HG02759 (cell line): Measurements from ENCODE around the gene EXOC3L4.
"Not testable (repeated sequence)": the region's sequence is repeated elsewhere in the genome, so short reads cannot be mapped to it uniquely, and the experiment has no call there.

Experiments
- ATAC-seq: cut with Tn5 transposase; IDR thresholded peaks from one replicate; pipeline ENCODE4 v1.9.1; 2021; ENCODE audit warnings: mild to moderate bottlenecking, moderate library complexity; ENCODE audit not compliant: unreplicated experiment

EXOC3L4 gene

DNA sequence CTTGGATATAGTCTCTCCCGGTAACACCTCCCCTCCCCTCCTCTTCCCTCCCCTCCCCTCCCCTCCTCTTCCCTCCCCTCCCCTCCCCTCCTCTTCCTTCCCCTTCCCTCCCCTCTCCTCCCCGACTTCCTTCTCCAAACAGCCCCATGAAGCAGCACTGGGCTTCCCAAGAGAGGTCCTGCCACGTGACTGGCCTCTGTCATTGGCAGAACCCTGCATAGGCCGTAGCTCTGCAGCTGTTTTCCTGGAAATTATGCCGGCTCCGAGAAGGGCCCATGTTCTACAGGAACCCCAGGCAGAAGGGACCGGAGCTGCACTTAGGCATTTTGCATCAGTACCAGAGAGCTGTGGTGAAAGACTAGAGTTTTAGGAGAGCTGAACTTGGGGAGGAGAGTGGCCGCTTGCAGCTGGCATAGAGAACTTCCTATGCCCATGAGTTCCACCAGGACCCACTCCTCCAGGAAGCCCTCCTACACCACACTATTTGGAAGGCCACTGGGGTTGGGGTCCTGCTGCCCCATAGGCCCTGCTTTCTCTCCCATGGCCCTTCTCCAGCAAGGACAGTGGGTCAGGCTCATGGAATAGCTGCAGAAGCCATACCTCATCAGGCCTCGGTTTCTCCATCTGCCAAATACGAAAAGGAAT is 23.6 kb downstream of the EXOC3L4 start:
- ATAC-seq: no peak

DNA sequence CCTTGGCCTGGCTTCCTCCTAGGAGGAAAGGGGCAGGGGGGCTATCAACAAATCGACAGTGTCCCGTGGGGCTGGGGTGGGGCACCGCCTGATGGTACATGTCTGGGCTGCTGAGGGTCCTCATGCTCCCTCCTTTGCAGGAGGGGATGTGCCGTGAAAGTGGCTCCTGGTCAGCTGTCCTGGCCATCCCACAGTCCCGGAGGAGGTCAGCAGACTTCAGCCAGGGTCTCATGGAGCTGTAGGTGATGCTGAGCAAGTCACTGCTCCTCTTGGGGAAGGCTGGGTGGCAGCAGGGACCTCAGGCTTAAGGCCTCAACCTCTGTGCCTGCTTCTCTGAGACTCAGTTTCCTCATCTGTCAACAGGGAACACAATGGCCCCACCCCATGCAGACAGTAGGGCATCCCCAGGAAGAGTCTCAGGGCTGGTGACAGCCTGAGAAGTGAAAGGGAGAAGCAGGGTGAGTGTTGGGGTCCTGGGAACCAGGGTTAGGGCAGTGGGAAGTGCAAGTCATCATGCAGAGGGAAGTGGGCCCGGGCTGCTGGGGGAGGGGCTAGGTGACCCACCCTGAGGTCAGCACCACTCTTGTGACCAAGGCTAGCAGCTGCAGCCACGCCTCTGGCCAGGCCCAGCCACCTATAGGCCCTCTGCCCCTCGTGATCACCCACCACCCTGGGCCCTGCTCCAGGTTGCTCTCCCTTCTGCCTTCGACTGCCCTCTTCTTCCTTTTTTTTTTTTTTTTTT is 24.3 kb downstream of the EXOC3L4 start:
- no peak for ATAC-seq

DNA sequence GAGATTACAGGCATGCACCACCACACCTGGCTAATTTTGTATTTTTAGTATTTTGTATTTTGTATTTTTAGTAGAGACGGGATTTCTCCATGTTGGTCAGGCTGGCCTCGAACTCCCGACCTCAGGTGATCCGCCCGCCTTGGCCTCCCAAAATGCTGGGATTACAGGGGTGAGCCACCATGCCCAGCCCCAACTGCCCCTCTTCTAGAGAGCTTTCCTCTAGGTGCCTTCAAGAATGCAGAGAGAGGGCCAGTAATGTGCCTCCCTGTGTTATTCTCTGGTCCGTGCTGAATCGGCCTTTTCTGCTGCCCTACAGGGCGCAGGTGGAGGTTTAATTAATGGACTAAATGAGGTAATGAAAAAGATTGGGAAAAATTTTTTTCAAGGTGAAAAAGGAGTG is 25.0 kb downstream of the EXOC3L4 start:
- ATAC-seq: not testable (repeated sequence)

DNA sequence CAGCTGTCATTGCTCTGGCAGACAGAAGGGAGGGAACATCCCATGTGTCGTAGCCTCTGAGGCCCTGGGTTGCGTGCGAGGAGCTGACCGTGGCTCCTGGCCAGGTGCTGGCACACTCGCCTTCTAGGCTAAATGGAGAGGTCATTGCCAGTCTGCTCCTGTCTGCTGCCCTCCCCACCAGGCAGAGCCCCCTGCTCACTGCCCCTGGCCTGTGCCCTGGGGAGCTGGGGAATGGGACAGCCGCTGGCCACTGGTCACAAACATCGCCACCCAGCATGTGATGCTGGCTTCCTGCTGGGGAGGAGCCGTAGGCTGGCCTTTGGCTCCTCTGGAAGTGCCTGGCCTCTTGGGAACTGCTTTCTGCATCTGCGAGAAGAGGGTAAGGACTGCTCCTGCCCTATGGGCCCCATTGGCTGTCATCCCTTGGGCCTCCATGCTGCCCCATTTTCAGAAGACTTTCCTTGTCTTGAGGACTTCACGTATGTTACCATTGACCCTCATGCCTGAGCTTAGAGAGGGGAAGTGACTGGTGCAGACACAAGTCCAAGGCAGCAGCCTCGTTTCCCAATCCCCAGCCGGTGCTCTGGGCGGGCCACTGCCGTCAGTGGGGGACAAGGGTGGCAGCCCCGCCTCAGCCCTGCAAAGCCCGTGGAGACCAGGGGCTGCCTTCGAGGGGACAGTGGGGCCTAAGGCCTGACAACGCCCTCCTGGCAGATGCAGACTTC is 26.8 kb downstream of the EXOC3L4 start:
- no peak for ATAC-seq

DNA sequence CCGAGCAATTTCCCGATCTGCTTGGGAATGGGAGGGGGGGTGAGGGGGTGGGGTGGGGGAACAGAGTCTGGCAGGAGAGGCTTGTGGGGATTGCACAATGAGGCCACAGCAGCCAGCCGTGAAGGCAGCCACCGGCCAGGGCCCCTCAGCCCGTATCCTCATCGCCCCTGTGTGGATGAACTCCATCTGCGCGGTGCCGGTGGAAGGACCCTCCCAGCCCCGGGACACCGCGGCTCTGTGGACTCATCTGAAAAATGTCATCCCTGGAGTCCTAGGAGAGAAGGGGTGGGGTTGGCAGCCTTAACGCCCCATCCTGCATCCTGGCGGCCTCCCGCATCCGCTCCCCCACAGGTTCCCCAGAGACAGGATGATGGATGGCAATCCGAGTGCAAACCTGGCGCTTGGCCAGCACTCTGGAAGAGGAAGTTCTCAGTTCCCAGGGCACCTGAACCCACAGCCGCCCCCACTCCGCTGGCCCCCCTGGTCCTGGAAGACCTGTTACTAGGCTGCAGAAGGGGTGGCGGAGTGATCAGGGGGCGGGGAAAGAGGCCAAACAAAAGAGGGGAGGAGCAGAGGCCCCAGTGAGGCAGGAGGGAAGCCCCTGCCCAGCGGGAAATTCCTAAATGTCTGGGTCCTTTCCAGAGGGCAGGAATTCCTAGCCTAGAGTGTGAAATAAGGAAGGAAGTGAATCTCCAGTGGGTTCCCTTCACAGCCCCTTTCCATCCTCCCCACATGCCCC is 27.5 kb downstream of the EXOC3L4 start:
- ATAC-seq: no peak

DNA sequence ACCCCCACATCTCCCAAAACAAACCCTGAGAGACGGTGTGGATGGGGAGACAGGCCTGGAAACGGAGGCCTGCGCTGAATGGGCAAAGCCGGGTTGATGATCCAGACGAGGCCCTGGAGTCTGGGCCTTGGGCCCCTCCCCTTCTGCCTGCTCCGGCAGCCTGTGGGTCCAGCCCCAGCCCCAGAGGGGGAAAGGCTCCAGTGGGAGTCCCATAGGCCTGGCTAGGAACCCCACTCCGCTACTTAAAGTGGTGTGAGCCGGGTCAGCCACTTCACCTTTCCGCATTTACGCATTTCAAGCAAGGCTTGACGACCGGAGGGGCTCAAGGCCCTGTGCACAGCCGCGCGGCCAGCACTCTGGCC is 28.0 kb downstream of the EXOC3L4 start:
- no peak for ATAC-seq

DNA sequence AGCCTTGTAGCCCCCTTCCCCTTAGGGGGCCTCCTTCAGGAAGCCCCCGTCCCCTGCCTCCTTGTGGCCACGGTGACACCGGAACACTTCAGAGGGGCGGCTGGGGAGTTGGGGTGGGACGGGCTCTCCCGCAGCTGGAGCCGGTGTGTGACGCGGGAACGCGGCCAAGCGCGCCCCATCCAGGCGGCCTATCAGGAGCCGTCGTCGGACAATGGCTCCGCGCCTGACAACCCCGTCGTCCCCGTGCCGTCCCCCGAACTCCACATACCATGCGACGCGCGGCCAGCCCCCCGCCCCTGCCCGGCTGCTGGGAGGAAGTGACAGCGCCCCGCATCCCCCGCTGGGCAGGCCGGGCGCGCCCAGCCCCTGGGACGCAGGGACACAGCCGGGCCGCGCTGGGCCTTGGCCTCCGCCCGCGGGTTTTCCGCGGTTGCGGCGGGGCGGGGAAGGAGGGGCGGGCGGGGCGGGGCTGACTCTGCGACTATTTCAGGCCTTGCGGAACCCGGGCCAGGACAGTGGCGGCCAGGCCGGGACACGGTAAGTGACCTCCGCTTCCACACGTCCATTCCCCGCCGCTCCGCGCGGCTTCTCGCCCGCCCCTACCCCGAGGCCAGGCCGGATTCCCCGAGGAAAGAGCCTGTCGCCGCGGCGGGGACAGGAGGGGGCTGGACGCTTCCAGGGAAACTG is 28.6 kb downstream of the EXOC3L4 start, which contains the start of gene TNFAIP2:
TSS of gene TNFAIP2 (plus strand) at position 515 of the 687 bp plus-strand sequence. CDS start 2,997 bp downstream, outside the sequence.
- no peak for ATAC-seq

DNA sequence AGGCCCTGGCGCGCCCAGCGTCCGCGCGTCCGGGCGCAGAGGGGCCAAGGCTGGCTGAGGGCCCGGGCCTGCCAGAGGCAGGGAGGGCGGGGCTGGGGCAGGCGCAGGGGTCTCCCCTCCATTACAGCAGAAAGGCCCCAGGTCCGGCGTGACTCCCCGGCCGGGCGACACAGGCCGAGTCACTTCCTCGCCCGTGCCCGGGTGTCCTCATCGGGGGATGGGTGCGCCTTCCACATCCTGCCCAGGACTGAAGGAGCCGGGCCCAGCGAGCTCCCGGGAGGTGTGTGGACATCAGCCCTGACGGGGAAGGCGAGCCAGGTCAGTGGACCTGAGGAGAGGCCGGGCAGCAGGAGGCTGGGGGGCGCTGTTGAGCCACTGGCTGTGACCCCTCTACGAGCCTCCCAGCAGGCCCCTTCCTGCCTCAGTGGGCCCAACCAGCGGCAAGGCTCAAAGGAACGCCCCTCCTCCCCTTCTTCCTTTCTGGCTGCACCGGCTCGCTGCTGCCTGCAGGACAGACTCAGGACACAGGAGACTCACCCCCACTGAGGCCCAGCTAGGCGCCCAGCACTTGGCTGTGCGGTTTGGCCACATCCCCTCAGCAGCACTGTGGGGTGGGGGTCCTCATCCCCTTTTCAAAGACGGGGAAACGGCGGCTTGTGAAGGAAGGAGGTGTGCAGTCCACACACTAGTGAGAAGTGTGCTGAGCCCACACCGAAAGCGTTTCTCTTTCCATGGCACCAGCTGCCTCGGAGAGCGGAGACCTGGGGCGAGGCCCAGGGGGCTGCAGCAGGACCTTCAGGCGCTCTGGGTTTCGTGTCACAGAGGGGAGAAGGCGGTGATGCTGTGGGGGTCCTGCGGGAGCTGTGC is 29.3 kb downstream of the EXOC3L4 start:
- ATAC-seq: no peak

DNA sequence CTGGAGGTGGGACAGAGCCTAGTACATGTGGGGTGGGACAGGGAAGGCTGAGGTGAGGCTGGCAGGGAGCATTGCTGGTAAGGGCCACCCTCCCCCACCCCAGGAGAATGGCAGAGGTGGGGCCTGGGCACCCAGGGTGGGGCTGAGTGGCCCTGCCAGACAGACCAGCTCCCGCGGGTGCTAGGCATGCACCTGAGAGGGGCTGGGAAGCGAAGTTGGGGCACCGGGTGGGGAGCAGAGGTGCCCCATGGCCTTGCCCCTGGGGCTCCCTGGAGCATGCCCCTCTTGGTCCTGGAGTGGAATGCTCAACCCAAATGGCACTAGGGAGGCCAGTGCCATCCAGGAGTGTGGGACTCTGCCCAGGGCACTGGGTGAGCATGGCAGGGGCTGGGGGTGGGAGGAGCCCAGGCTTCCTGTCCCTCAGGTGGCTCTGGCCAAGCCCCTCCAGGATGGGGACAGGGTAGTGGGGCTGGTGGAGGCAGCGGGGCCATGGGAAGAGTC is 30.0 kb downstream of the EXOC3L4 start:
- no peak for ATAC-seq

DNA sequence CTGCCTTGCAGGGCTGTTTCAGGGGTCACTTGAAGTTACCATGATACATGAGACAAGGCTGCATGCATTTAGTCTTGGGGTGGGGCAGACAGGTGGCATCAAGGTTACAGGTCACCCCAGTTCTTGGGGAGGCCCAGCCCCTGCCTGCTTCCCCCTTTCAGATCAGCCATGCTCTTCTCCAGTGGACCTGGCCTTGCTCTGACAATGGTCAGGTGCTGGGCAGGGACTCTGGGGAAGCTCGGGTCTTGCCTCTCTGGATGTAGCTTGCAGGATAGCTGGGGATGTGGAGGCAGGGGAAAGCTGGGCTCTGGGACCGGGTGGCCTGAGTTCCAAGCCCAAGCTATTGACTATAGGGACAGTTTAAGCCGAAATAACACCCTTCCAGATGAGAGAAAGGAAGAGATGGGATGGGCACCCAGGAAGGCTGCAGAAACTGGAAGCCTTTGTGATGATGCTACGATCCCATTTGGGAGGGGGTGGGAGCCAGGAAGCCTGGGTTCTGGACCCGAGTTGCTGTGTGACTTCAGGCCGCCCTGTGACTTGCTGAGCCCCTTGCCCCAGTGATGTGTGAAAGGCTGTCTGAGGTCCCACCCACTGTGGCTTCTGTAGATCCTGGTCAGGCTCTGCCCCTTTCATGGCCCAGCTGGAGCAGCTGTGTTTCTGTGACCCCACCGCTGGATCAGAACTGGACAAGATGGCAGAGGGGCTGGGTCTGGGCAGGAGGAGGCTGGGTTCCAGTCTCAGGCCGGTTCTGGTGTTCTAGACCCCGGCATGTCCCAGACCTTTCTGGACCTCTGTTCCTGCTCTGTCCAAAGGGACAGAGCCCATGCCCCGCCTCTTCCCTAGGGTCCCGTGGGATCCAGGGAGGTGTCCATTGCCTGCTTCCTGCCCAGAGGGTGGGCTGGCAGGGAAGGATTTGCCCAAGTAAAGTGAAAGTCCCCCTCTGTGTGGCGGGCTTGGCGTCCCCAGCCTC is 30.9 kb downstream of the EXOC3L4 start:
- ATAC-seq: no peak

DNA sequence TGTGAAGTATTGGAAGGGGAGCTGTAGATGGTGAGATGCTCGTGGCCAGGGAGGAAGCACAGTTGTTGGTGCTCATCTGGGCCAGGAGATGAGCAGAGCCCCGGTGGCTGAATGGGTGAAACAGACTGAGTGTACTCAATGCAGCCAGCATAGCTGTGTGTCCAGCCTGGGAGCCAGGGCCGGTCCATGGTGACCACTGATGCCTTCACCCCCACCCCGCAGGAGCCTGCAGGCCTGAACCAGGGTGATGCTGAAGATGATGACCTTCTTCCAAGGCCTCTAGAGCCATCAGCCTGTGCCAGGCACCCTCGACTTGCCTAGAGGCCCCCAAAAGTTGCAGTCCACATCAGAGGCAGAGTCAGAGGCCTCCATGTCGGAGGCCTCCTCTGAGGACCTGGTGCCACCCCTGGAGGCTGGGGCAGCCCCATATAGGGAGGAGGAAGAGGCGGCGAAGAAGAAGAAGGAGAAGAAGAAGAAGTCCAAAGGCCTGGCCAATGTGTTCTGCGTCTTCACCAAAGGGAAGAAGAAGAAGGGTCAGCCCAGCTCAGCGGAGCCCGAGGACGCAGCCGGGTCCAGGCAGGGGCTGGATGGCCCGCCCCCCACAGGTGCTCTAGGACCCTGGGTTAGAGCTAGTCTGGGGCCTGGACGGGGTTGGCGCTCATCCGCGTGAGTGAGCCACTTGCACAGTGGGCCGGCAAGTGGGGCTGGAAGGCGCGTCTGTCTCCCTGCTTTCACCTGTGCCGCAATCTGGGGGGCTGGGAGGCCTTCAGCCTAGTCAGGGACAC is 31.8 kb downstream of the EXOC3L4 start:
- ATAC-seq: no peak

DNA sequence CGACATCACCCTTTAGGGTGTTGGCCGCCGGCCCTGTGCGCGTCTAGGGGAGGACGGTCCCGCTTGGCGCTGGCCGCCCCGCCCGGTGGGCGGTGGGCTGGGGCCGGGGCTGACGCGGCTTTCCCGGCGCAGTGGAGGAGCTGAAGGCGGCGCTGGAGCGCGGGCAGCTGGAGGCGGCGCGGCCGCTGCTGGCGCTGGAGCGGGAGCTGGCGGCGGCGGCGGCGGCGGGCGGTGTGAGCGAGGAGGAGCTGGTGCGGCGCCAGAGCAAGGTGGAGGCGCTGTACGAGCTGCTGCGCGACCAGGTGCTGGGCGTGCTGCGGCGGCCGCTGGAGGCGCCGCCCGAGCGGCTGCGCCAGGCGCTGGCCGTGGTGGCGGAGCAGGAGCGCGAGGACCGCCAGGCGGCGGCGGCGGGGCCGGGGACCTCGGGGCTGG is 32.4 kb downstream of the EXOC3L4 start:
- ATAC-seq: no peak

DNA sequence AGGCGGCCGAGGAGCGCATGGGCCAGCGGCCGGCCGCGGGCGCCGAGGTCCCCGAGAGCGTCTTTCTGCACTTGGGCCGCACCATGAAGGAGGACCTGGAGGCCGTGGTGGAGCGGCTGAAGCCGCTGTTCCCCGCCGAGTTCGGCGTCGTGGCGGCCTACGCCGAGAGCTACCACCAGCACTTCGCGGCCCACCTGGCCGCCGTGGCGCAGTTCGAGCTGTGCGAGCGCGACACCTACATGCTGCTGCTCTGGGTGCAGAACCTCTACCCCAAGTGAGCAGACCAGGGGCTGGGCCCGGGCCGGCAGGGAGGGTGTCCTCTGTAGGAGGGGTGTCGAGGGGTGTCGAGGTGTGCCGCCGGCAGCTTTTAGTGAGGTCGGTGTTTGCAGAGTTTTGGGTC is 32.8 kb downstream of the EXOC3L4 start:
- ATAC-seq: no peak

DNA sequence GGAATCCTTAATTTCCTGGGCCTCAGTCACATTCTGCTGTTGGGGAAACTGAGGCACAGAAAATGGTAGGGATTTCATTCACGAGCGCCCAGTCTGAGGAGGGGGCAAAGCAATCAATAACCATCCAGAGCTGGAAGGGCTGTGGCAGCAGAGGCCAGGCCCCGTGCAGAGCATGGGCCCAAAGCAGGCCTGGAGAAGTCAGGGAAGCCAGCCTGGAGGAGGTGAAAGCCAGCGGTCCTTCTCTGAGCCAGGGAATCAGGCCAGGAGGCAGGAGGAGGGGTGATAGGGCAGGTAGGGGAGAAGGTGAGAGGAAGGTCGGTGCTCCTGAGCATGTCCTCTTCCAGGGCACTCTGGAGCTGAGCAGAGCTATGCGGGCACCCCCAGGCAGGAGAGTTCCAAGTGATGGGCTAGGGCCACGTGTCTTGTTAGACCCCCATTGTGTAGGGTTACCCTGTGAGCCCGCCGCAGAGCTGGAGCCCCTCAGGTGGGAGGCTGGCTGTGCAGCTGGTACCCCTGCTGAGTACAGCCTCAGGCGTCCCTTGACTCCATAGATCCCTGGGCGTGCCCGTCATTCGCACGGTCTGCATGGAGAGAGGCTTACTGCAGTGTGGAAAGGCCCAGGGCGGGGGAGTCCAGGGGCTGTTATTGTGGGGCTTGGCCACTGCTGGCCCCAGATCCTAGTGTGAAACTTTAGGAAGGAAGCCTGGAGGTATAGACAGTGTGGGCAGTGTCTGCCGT is 33.5 kb downstream of the EXOC3L4 start:
- no peak for ATAC-seq

DNA sequence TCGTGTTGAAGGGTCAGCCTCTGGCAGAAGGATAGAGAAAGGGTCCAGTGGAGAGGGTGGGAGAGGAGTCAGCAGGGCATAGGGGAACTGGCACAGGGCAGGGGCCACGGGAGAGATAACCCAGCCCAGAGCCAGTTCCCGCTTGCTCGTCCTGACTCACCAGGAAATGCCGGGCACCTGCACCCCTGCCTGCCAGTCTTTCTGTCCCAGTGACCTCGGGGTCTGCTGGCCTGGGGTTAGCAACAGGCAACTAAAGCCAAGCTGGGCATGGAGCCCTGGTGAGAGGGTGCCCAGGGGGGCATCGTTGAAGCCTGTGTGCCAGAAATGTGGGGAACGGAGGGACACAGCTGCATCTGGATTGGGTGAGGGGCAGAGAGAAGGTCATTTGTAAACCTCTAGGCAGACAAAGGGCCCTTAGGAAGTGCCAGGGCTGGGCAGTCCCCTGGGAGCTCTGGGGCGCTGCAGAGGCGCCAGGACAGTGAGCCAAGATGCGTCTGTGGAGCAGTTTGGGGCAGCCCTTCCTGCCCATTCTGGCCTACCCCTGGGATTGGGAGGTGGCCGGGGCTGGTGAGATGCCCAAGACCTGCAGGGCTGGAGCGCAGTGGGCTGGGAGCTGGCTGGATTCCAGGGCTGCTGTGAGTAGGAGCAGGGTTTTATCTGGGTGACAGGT is 34.2 kb downstream of the EXOC3L4 start:
- ATAC-seq: no peak

DNA sequence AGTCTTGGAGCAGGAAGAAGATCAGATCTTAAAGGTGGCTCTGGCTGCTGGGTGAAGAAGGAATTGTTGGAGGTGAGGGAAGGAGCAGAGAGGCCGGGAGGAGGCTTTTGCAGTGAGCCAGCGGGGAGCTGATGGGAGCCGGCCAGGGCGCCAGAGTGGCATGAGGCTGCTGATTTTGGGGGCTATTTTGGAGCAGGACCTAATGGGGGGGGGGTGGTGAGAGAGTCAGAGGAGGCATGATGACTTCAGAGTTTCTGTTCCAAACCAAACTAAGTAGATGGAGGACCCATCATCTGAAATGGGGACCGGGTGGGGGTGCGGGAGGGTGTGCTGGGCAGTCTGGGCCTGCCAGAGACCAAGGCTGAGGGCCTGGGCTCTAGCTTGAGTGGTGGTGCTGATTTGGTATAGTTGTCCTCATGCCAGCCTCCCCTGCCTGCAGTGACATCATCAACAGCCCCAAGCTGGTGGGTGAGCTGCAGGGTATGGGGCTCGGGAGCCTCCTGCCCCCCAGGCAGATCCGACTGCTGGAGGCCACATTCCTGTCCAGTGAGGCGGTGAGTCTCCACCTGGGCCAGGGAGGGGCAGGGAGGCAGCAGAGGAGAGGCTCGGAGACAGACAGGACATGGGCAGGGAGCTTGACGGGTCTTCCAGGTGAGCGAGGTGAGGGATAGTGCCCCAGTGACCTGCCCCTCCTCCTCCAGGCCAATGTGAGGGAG is 34.9 kb downstream of the EXOC3L4 start:
- no peak for ATAC-seq
